ENCODE results near the gene SEMA4F. TPM values are rescaled to one million over a fixed set of nuclear protein-coding genes. Genes with fewer than 3 reads are reported as not detected.

Gene SEMA4F
- total RNA-seq, 2 experiments from 2014 or later: 2.3 to 3.3 TPM

DNA sequence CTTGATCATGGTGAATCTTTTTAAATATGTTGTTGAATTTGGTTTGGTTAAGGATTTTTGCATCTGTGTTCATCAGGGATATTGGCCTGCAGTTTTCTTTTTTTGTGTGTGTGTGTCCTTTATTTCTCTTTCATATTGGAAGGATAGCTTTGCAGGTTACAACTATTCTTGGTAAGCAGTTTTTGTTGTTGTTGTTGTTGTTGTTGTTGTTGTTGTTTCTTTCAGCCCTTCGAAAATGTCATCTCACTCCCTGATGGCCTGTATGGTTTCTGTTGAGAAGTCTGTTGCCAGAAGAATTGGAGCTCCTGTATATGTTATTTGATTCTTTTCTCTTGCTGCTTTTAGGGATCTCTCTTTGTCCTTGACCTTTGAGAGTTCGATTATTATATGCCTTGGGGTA, 74.8 kb downstream of the SEMA4F start:
- H3K27ac ChIP-seq (ENCODE audit: low read depth, low read length, poor library complexity, severe bottlenecking): no peak overlapping the region
- no peaks in the 10 kb centered on the region for H3K9me3 ChIP-seq (ENCODE audit: low read length)
- H3K4me3 ChIP-seq (ENCODE audit: low read depth, low read length, poor library complexity, severe bottlenecking): no peak overlapping the region
- POLR2A ChIA-PET: no interaction called here
- no peak overlapping the region for H2AFZ ChIP-seq (ENCODE audit: low read length)
- no peak for DNase-seq (ENCODE audit: low spot score)
- TF ChIP-seq CTCF (conservative IDR thresholded peaks at IDR 0.05; ENCODE audit: low read length) (no peak), EZH2phosphoT487 (IDR thresholded peaks at IDR 0.05; ENCODE audit: borderline replicate concordance, low read depth, low read length) (no peak)
- H3K9me2 ChIP-seq (ENCODE audit: insufficient read depth, low read length): no peaks in the 10 kb centered on the region
- no peak overlapping the region for H3K4me2 ChIP-seq (ENCODE audit: low read length)
- CTCF ChIA-PET (ENCODE audit: unreplicated experiment): no interaction called here
- BruUV-seq (replicated peaks): no TSS peak
- H4K20me1 ChIP-seq (ENCODE audit: insufficient read depth, low read length): no peaks in the 10 kb centered on the region
- no peaks in the 10 kb centered on the region for H3K4me1 ChIP-seq (ENCODE audit: insufficient read depth, low read length, poor library complexity, severe bottlenecking)
- intact Hi-C loops (cut with micrococcal nuclease; ENCODE audit: unreplicated experiment): no loop called here
- H3K36me3 ChIP-seq (ENCODE audit: insufficient read depth, low read length): no peaks in the 10 kb centered on the region
- H3K79me2 ChIP-seq (ENCODE audit: insufficient read depth, low read depth, low read length): no peaks in the 10 kb centered on the region

DNA sequence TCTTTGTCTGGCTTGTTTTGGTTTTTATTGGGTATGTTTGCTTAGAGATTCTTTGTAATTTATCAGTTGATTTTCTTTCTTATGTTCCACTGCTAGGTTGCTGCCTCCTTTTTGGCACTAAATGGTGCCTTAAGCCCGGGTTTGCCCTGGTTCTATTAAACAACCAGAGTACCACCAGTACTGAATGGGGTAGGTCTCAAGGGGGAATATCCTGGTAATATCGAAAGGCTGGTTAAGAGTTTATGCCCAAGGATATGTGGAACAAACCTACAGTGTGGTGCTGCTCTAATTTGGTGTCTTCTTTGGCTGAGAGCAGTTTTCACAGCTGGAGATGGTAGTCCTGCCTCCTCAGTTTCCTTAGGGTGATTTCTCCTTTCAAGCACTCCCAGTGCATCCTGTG, 76.5 kb downstream of the SEMA4F start:
- Histone ChIP-seq H3K4me2 (ENCODE audit: low read length) (no peak overlapping the region), H3K9me3 (ENCODE audit: low read length) (no peaks in the 10 kb centered on the region), H2AFZ (ENCODE audit: low read length) (no peak overlapping the region), H4K20me1 (ENCODE audit: insufficient read depth, low read length) (no peaks in the 10 kb centered on the region), H3K79me2 (ENCODE audit: insufficient read depth, low read depth, low read length) (no peaks in the 10 kb centered on the region), H3K36me3 (ENCODE audit: insufficient read depth, low read length) (no peaks in the 10 kb centered on the region), H3K9me2 (ENCODE audit: insufficient read depth, low read length) (no peaks in the 10 kb centered on the region), H3K4me3 (ENCODE audit: low read depth, low read length, poor library complexity, severe bottlenecking) (no peak overlapping the region), H3K4me1 (ENCODE audit: insufficient read depth, low read length, poor library complexity, severe bottlenecking) (no peaks in the 10 kb centered on the region), H3K27ac (ENCODE audit: low read depth, low read length, poor library complexity, severe bottlenecking) (no peak overlapping the region)
- BruUV-seq (replicated peaks): no TSS peak
- CTCF ChIA-PET (ENCODE audit: unreplicated experiment): no interaction called here
- POLR2A ChIA-PET: no interaction called here
- TF ChIP-seq EZH2phosphoT487 (IDR thresholded peaks at IDR 0.05; ENCODE audit: borderline replicate concordance, low read depth, low read length) (no peak), CTCF (conservative IDR thresholded peaks at IDR 0.05; ENCODE audit: low read length) (no peak)
- intact Hi-C loops (cut with micrococcal nuclease; ENCODE audit: unreplicated experiment): no loop called here
- no peak for DNase-seq (ENCODE audit: low spot score)

Other genes with a start within 250 kb of the SEMA4F start
- 3.2 and 5.5 TPM in 2 replicates for gene C2orf81, start 232.6 kb upstream of the SEMA4F start, total RNA-seq (2014; rRNA removed; shearing (Covaris generic))
- 20.7 and 22.5 TPM in 2 replicates for gene C2orf81, start 232.6 kb upstream of the SEMA4F start, total RNA-seq (2022)
- gene WDR54, start 232.5 kb upstream of the SEMA4F start, total RNA-seq (2014; rRNA removed; shearing (Covaris generic)): 55.5 and 64.7 TPM in 2 replicates
- 82.5 and 89.5 TPM in 2 replicates for gene WDR54, start 232.5 kb upstream of the SEMA4F start, total RNA-seq (2022)
- gene RTKN, start 212.3 kb upstream of the SEMA4F start, total RNA-seq (2014; rRNA removed; shearing (Covaris generic)): 1.3 and 2.3 TPM in 2 replicates
- 5.4 and 7.7 TPM in 2 replicates for gene RTKN, start 212.3 kb upstream of the SEMA4F start, total RNA-seq (2022)
- gene INO80B, start 199.2 kb upstream of the SEMA4F start, total RNA-seq (2014; rRNA removed; shearing (Covaris generic)): 29.2 and 38.7 TPM in 2 replicates
- 43.1 and 44.5 TPM in 2 replicates for gene INO80B, start 199.2 kb upstream of the SEMA4F start, total RNA-seq (2022)
- 70.7 and 70.8 TPM in 2 replicates for gene WBP1, start 195.8 kb upstream of the SEMA4F start, total RNA-seq (2014; rRNA removed; shearing (Covaris generic))
- gene WBP1, start 195.8 kb upstream of the SEMA4F start, total RNA-seq (2022): 68.8 and 83.8 TPM in 2 replicates
- 46.9 and 51.3 TPM in 2 replicates for gene MOGS, start 188.9 kb upstream of the SEMA4F start, total RNA-seq (2014; rRNA removed; shearing (Covaris generic))
- gene MOGS, start 188.9 kb upstream of the SEMA4F start, total RNA-seq (2022): 50.1 and 52.7 TPM in 2 replicates
- gene MRPL53, start 181.6 kb upstream of the SEMA4F start, total RNA-seq (2014; rRNA removed; shearing (Covaris generic)): 46.1 and 85.7 TPM in 2 replicates
- gene MRPL53, start 181.6 kb upstream of the SEMA4F start, total RNA-seq (2022): 90.0 and 102 TPM in 2 replicates
- gene CCDC142, start 171.2 kb upstream of the SEMA4F start, total RNA-seq (2014; rRNA removed; shearing (Covaris generic)): 52.3 and 53.0 TPM in 2 replicates
- gene CCDC142, start 171.2 kb upstream of the SEMA4F start, total RNA-seq (2022): 42.5 and 52.0 TPM in 2 replicates
- 34.6 and 49.5 TPM in 2 replicates for gene TTC31, start 171.2 kb upstream of the SEMA4F start, total RNA-seq (2014; rRNA removed; shearing (Covaris generic))
- gene TTC31, start 171.2 kb upstream of the SEMA4F start, total RNA-seq (2022): 31.5 and 37.4 TPM in 2 replicates
- gene LBX2, start 154.6 kb upstream of the SEMA4F start, total RNA-seq (2014; rRNA removed; shearing (Covaris generic)): not detected in 2 replicates
- not detected in 2 replicates for gene LBX2, start 154.6 kb upstream of the SEMA4F start, total RNA-seq (2022)
- gene PCGF1, start 146.6 kb upstream of the SEMA4F start, total RNA-seq (2014; rRNA removed; shearing (Covaris generic)): 9.9 and 16.7 TPM in 2 replicates
- 15.9 and 21.5 TPM in 2 replicates for gene PCGF1, start 146.6 kb upstream of the SEMA4F start, total RNA-seq (2022)
- not detected in 2 replicates for gene TLX2, start 139.8 kb upstream of the SEMA4F start, total RNA-seq (2014; rRNA removed; shearing (Covaris generic))
- gene TLX2, start 139.8 kb upstream of the SEMA4F start, total RNA-seq (2022): not detected in 2 replicates
- gene DQX1, start 128.0 kb upstream of the SEMA4F start, total RNA-seq (2014; rRNA removed; shearing (Covaris generic)): 0.32 and 0.54 TPM in 2 replicates
- gene DQX1, start 128.0 kb upstream of the SEMA4F start, total RNA-seq (2022): 0.76 and 1.8 TPM in 2 replicates
- 163 and 188 TPM in 2 replicates for gene AUP1, start 124.5 kb upstream of the SEMA4F start, total RNA-seq (2014; rRNA removed; shearing (Covaris generic))
- gene AUP1, start 124.5 kb upstream of the SEMA4F start, total RNA-seq (2022): 121 and 122 TPM in 2 replicates
- gene HTRA2, start 124.3 kb upstream of the SEMA4F start, total RNA-seq (2014; rRNA removed; shearing (Covaris generic)): 54.8 and 60.4 TPM in 2 replicates
- 50.7 and 59.4 TPM in 2 replicates for gene HTRA2, start 124.3 kb upstream of the SEMA4F start, total RNA-seq (2022)
- 0.72 and 0.98 TPM in 2 replicates for gene LOXL3, start 100.3 kb upstream of the SEMA4F start, total RNA-seq (2014; rRNA removed; shearing (Covaris generic))
- gene LOXL3, start 100.3 kb upstream of the SEMA4F start, total RNA-seq (2022): 0.21 and 0.79 TPM in 2 replicates
- 13.4 and 19.3 TPM in 2 replicates for gene DOK1, start 99.5 kb upstream of the SEMA4F start, total RNA-seq (2014; rRNA removed; shearing (Covaris generic))
- 9.5 and 9.7 TPM in 2 replicates for gene DOK1, start 99.5 kb upstream of the SEMA4F start, total RNA-seq (2022)
- gene M1AP, start 5.9 kb upstream of the SEMA4F start, total RNA-seq (2014; rRNA removed; shearing (Covaris generic)): not detected in 2 replicates
- not detected in 2 replicates for gene M1AP, start 5.9 kb upstream of the SEMA4F start, total RNA-seq (2022)
- gene HK2, start 179.9 kb downstream of the SEMA4F start, total RNA-seq (2014; rRNA removed; shearing (Covaris generic)): 8.6 and 11.8 TPM in 2 replicates
- gene HK2, start 179.9 kb downstream of the SEMA4F start, total RNA-seq (2022): 30.2 and 50.5 TPM in 2 replicates